GM18499 (cell line): ENCODE measurements around the gene LDLRAD4.

ENCODE experiments used
- ATAC-seq: cut with Tn5 transposase; IDR thresholded peaks from one replicate; pipeline ENCODE4 v1.9.1; 2021; ENCODE audit warnings: moderate number of reproducible peaks; ENCODE audit not compliant: insufficient read depth, unreplicated experiment

LDLRAD4 gene

DNA sequence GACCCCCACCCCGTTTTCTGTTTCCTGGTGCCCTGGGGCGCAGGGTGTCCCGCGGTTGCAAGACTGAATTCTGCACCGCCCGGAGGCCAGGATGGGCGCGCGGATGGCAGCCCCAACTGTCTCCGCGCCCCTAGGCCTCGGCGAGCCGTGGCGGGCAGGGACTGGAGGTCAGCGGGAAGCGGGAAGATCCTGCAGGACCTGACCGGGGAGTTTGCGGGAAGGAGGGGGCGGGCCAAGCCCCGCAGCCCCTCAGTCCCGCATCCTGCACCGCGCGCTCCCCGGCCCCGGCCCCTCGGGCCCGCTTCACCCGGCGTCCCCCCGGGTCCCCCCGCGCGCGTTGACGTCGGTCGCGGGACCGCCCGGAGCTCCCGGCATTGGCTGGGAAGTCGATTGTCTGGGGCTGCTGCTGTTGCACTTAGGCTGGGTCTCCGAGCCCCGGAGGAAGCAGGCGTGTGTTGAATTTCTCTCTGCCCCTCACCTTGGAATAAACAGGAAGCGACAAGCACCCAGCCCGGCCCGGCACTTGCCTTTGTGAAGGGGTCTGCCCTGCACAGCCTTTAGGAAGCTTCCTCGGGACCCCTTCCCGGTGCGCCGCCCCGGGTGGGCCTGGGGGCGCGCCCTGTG is at the start of gene LDLRAD4:
Gene LDLRAD4 (plus strand): TSS at position 393 of the 624 bp plus-strand sequence.
- ATAC-seq, result no peak

GRCh38 chr18:13173578-13174145 is 44.9 kb upstream of the LDLRAD4 start:
- no peak for ATAC-seq

DNA sequence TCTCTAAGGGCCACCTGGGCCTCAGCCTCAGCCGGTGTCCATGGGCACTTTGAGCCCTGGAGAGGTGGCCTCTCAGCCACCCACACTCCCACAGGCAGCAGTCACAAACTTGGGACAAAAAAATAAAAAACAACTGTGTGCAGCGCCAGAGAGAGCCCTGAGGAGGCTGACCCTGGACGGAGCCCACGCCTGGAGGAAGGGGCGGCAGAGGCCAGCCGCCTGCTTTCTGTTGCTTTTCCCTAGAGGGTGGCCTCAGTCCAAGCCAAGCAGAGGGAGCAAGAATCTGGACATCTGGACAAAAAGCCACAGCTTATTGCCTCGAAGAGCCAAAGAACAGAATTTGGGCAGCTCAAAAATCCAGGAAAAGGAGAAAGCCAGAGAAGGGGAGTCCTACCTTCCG is 43.3 kb upstream of the LDLRAD4 start:
- ATAC-seq, result no peak

DNA sequence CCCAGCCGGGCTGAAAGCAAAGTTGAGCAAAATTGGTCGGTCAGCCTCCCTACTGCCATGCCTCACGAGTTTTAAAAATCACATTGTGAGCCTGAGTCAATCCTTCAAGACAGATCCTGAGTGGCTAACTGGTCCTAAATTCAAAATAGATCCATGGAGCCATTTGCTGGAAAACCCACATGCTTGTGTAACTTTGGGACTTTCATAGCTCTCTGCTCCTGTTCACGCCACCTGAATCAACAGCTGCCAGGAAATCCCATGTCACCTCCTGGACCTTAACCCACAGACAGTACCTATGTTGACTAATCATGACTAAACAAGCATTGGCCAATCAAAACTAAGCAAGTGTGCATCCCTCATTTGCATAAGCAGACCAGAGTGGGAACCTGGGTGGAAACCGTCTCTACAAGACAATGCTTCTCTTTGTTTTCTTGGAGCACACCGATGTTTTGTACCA is 42.8 kb upstream of the LDLRAD4 start:
- no peak for ATAC-seq

DNA sequence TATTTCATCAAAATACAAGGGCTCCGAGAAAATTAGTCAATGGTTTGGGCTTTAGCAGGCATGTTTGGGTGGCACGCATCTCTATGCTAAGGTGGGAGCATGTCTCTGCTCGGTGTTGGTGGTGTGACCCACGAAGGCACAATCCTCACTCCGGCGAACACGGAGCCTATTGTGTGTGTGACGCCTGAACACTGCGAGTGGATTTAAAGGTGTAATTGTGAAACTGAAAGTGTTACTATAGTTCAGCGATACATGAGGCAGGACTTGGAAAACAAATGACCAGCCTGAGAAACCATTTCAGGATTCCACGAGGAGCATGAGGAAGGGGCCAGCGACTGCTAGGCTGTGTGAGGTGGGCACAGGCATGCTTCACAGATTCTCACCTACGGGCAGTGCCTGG is 41.7 kb upstream of the LDLRAD4 start:
- no peak for ATAC-seq

- no peak for ATAC-seq
Observed at GRCh38 chr18:13178197-13178596, 40.4 kb upstream of the LDLRAD4 start.

DNA sequence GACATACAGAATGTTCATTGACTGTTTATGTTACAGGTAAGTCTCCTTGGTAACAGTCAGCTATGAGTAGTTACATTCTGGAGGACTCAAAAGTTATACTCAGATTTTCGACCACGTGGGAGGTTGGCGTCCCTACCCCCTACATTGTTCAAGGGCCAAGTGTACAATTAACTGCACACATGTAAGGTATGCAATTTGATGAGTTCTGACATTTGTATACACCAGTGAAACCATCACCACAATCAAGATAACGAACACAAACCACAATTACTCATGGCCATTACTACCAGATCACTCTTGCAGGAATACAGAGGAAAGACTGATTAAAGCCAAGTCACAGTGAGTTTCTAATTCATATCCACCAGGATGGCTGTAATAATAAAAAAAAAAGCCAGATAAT is 39.6 kb upstream of the LDLRAD4 start:
- ATAC-seq, result no peak

DNA sequence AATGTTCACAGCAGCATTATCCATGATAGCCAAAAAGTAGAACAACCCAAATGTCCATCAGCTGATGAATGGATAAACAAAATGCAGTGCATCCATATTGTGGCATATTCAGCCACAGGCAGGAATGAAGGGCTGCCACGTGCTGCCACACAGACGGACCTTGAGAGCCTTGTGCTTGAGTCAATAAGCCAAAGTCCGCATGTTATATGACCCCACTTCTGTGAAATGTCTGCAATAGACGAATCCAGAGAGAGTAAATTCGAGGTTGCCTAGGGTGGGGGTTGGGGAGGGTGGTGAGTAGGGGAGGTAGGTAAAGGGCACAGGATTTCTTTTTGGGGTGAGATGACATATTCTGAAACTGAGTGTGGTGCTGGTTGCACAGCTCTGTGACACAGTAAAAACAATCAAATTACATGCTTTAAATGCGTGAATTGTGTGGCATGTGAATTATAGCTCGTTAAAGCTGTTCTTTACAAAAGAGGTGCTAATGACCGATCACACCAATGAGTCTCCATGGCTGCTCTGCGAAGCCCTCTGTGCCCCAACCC is 38.9 kb upstream of the LDLRAD4 start:
- no peak for ATAC-seq

DNA sequence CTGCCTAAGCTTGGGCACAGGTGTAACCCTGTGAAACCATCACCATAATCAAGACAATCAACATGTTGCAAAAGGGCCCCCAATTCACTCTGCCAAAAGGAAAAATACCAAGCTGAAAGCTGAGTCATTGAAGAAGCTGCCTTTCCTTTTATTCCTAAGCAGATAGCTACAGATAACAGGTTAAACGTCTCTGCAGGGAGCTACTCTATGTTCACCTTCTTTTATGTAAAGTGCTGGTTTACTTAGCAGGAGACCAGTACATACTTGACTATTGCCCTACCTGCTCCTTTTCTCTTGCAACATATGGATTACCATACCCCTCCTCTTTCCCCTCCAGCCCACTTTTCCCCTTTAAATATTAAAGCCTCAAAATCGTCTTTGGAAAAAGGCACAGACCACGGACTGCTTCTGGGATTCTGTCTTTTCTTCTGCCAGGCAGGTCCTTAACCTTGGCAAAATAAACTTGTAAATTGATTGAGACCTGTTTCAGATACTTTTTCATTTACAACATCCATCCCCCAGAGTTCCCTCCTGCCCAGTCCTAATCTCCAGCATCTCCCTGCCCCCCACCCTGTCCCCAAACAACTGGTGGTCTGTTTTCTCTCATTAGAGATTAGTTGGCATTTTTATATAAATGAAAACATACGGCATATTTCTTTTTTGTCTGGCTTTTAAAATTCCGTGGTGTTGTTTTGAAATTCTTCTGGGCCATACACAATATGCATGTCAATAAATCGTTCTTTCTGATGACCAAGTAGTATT is 37.8 kb upstream of the LDLRAD4 start:
- no peak for ATAC-seq

DNA sequence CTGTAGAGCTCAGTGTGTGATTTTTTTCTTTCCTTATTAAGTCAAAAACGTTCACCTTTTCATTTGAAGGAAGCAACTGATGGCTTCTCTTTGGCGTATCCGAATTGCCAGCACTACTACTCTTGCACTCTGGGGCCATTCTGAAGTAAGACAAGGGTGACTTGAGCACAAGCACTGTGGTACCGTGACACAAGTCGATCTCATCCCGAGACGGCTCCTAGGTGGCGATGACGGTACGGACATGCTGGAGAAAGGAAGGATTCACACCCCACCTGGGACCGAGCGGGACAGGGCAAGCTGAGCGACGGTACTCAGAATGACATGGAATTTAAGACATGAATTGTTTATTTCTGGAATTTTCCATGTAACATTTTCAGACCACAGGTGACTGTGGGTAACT is 36.8 kb upstream of the LDLRAD4 start:
- ATAC-seq, result no peak

- ATAC-seq, result no peak
Observed at GRCh38 chr18:13183359-13183758, 35.2 kb upstream of the LDLRAD4 start.

- ATAC-seq, result no peak
Observed at GRCh38 chr18:13183790-13184189, 34.8 kb upstream of the LDLRAD4 start.

DNA sequence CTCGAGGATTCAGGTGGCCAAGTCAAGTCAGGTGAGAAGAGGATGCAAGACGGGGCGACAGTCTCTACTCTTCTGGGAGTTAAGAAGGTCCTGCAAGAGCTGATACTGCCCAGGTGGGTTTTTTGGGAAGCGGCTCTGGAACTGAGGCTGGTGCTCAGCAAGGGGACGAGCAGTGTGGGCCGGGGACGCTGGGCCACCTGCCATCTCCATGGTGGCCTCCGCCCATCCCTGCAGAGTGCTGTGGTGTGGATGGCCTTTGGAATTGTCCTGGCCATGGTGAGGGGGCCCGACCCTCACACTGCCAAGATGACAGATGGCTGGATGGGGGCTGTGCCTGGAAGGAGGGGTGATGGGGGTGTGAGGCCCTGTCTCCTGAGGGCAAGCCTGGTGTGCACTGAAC is 34.2 kb upstream of the LDLRAD4 start:
- ATAC-seq, result no peak

DNA sequence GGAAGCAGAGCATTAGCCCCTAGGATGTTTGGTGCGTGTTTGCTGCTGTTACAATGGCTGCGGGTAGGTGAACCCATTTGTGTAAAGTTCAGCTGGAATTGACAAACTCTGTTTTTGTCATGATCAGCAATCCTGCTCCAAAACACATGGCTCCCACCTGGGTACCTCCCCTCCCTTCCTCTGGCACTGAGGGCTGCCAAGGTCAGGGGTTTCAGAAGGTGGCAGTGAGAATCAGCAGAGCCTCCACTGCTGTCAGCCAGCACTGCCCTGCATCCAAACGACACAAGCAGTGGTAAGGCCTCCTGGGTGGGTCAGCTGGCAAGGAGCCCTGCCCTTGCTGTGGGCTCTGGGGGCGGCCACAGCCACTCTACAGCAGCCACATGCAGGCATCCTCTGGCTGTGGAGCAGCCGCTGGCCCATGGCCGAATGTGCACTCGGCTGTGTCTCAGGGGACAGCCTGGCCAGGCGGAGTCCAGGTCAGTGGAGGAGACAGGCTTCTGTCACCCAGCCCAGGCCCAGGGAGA is 32.8 kb upstream of the LDLRAD4 start:
- no peak for ATAC-seq

- ATAC-seq, result no peak
Observed at GRCh38 chr18:13186687-13187086, 31.9 kb upstream of the LDLRAD4 start.

GRCh38 chr18:13187498-13187897 is 31.1 kb upstream of the LDLRAD4 start:
- no peak for ATAC-seq

DNA sequence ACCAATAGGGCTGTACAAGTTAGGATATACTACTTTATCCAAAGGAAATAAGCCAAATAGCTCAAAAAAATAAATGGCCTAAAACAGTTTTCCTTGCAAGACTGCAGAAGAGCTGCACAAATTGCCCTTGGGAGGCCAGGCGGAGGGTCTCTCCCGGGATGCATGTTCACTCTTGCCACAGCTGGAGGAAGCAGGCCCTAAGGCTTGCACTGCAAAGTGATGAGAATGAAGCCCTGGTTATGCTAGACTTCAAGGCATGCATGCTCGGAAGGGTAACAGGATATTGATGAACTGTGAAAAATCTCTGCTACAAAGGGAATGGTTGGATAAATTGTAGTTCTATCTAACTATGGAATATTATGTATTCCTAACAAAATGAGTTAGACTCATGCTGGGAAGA is 27.5 kb upstream of the LDLRAD4 start:
- no peak for ATAC-seq

DNA sequence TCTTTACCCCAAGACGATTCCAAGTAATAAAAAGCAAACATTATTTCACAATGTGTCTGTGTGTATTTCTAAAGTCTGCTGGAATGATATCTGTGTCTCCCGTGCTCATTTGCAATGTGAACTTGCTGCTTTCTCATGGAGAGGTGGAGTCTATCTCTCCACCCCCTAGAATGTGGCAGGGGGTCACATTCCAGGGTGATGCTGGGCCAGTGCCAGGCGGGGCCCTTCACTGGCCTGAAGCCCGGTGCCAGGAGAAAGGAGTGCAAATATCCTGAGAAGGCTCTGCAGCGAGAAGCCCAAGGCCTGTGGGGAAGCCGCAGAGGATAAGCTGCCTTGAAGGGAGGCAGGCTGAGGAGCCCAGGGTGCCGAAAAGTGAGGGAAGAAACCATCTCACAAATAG is 26.8 kb upstream of the LDLRAD4 start:
- no peak for ATAC-seq

DNA sequence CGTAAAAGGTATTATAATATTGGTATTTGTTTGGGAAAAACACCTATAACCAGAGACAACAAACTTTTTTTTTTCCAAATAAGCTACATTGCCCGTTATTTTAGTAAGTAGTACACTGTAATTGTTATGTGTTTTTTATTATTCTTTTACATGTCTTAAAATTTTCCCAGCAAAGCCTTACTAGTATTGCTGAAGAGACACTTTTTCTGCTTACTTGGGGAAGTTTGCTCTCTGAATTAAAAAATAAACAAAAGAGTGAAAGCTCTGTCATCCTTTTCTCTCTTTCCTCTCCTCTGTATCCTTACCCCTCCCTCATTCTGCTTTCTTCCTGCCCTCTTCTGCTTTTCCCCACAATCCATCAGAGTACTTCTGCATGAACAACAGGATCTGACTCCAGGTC is 25.6 kb upstream of the LDLRAD4 start:
- no peak for ATAC-seq

DNA sequence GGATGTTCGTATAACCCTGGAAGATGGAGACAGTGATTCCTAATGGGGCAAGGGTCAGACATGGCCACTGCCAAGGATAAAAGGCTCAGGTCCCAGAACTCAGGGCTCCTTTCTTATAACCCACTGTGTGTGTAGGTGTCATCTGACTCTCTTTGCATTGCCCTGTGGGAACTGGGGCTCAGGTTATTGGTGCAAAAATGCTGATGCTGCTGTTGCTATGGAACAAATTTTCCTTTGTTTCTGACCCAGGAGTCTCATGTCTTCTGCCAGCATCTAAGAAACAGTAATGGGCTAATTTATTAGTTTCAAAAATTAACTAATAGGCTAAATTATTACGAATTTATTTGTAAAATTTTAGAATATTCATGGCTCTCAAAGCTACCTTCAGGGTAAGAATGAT is 24.3 kb upstream of the LDLRAD4 start:
- ATAC-seq, result no peak

GRCh38 chr18:13198701-13199100 is 19.9 kb upstream of the LDLRAD4 start:
- ATAC-seq, result no peak
